CD4-positive, CD25-positive, alpha-beta regulatory T cell (primary cell): ENCODE data around the gene AAK1. TPM values are rescaled to one million over a fixed set of nuclear protein-coding genes. Genes with fewer than 3 reads are reported as not detected.
"Not testable (repeated sequence)": the region's sequence is repeated elsewhere in the genome, so short reads cannot be mapped to it uniquely, and the experiment has no call there.

Experiments
- ATAC-seq, 2 donors: fragments of 150-1000 bp; cut with Tn5 transposase; one replicate each; pipeline ENCODE4 v1.10.0; 2021; ENCODE audit warnings: low read depth in 2 of 2, moderate number of reproducible peaks in 2 of 2, moderate library complexity in 1 of 2
- DNase-seq, 3 donors: peaks; one replicate each; pipeline versions ENCODE4 v3.0.0 to v3.0.0-alpha.2; 2012 to 2022; ENCODE audit warnings: mixed read lengths in 1 of 3
- H3K27ac ChIP-seq: one replicate; pipeline ENCODE4 v1.7.0; 2013; ENCODE audit warnings: mild to moderate bottlenecking, low read length; ENCODE audit not compliant: insufficient read depth, poor library complexity, severe bottlenecking
- H3K27me3 ChIP-seq: one replicate; pipeline ENCODE4 v1.7.0; 2013; ENCODE audit warnings: low read length; ENCODE audit not compliant: control insufficient read depth, insufficient read depth
- H3K36me3 ChIP-seq: one replicate; pipeline ENCODE4 v1.7.0; 2013; ENCODE audit warnings: mild to moderate bottlenecking, low read length, moderate library complexity; ENCODE audit not compliant: control insufficient read depth, insufficient read depth
- H3K4me1 ChIP-seq: 2 replicates; pipeline ENCODE4 v1.7.0; 2013; ENCODE audit warnings: mild to moderate bottlenecking, low read length; ENCODE audit not compliant: insufficient read depth, control insufficient read depth, poor library complexity, severe bottlenecking
- H3K4me3 ChIP-seq: one replicate; pipeline ENCODE4 v1.7.0; 2013; ENCODE audit warnings: low read depth, mild to moderate bottlenecking, low read length, moderate library complexity
- H3K9me3 ChIP-seq, 2 experiments: 1 replicate in 1 of 2; 2 replicates in 1 of 2; pipeline ENCODE4 v1.7.0; 2013; ENCODE audit warnings: low read length in 2 of 2, mild to moderate bottlenecking in 1 of 2, moderate library complexity in 1 of 2; ENCODE audit not compliant: control insufficient read depth in 2 of 2
- H3K27ac Mint-ChIP-seq, 3 donors: one replicate each; pipeline ENCODE4 v1.8.0; 2020 to 2022; ENCODE audit warnings: mild to moderate bottlenecking in 3 of 3, mixed read lengths in 3 of 3, moderate library complexity in 2 of 3
- H3K27me3 Mint-ChIP-seq: one replicate; pipeline ENCODE4 v1.8.0; 2022; ENCODE audit warnings: mild to moderate bottlenecking, mixed read lengths
- H3K36me3 Mint-ChIP-seq: one replicate; pipeline ENCODE4 v1.8.0; 2020; ENCODE audit warnings: mixed read lengths
- H3K4me1 Mint-ChIP-seq, 4 donors: one replicate each; pipeline ENCODE4 v1.8.0; 2020 to 2022; ENCODE audit warnings: mixed read lengths in 4 of 4, mild to moderate bottlenecking in 1 of 4
- H3K4me3 Mint-ChIP-seq, 4 donors: one replicate each; pipeline ENCODE4 v1.8.0; 2020 to 2022; ENCODE audit warnings: mild to moderate bottlenecking in 4 of 4, mixed read lengths in 4 of 4, moderate library complexity in 3 of 4
- H3K9me3 Mint-ChIP-seq, 7 donors: one replicate each; pipeline ENCODE4 v1.8.0; 2020 to 2022; ENCODE audit warnings: mixed read lengths in 7 of 7, mild to moderate bottlenecking in 3 of 7, moderate library complexity in 2 of 7
- polyA plus RNA-seq, 4 donors: library from polyadenylated mRNA; unstranded; fragments of 300-500 nt; fragmentation: Illumina TruSeq; gene quantifications; one replicate each; pipeline ENCODE4 v1.2.3, GENCODE V29; 2021
- total RNA-seq: library from RNA; stranded (reverse); gene quantifications from one replicate; pipeline ENCODE4 v1.2.3, GENCODE V29; 2022

The AAK1 gene
- total and polyA plus RNA-seq, 5 donors from 2014 or later, result 70.7 to 258 (median 73.7) TPM

DNA sequence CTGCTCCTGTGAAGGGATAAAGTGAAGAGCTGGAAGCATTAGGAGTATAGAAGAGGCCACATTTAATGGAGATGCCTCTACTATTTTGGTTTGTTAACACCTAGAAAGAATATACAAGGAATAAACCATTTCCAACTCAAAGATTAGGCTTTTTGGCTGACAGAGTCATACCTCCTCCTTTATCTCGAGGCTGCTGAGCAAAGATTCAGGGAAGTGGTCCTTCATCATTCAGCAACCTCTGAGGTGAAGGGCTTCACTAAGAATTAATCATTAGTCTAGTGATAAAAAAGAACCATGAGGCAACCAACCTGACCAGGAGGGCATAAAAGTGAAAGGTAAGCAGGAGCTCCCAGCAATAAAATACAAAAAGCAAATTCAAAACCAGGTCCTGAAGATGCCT, 25.8 kb downstream of the AAK1 start:
- H3K4me3 ChIP-seq, result peak overlapping the region; percentile 42
- H3K36me3 ChIP-seq, result peaks cover 32% of the 10 kb centered on the region
- ATAC-seq, result no peak
- peaks cover 0 to 2% (median 0%) of the 10 kb centered on the region in 7 donors for H3K9me3 Mint-ChIP-seq
- H3K27me3 Mint-ChIP-seq, result no peaks in the 10 kb centered on the region
- H3K27me3 ChIP-seq, result no peaks in the 10 kb centered on the region
- H3K9me3 ChIP-seq, result no peaks in the 10 kb centered on the region
- peaks cover 91% of the 10 kb centered on the region for H3K4me1 ChIP-seq
- no peak overlapping the region for H3K27ac Mint-ChIP-seq
- peaks cover 17 to 35% (median 34%) of the 10 kb centered on the region in 4 donors for H3K4me1 Mint-ChIP-seq
- H3K27ac ChIP-seq, result no peak overlapping the region
- no peak for DNase-seq
- H3K36me3 Mint-ChIP-seq, result peaks cover 30% of the 10 kb centered on the region
- no peak overlapping the region for H3K4me3 Mint-ChIP-seq

DNA sequence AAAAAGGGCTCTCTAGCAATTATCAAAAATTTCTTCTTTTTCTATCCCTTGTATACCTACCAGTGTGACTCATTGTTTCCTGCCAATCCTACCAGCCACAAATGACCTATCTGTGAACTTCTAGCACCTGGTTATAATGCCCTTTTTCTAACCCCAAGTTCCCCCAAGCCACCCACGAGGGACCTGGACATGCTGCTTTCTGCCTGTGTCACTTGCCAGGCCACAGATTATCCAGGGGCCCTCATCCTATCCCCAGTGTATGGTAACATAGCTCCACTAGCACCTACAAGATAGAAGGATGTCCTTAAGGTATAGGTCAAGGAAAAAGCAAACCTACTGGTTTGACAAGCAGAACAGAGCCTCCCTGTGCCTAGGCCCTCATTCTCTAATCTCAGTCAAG, 26.8 kb downstream of the AAK1 start:
- peaks cover 0 to 2% (median 0%) of the 10 kb centered on the region in 7 donors for H3K9me3 Mint-ChIP-seq
- peak overlapping the region; percentile 20 to 72 (median 68) for H3K27ac Mint-ChIP-seq
- H3K27me3 Mint-ChIP-seq, result no peaks in the 10 kb centered on the region
- ATAC-seq (peak; percentile 72 to 75), DNase-seq (peak in 1 of 3 donors; percentile 51)
- Histone ChIP-seq H3K36me3 (peaks cover 37% of the 10 kb centered on the region), H3K27me3 (no peaks in the 10 kb centered on the region), H3K27ac (peak overlapping the region; percentile 48), H3K4me3 (peak overlapping the region; percentile 42), H3K9me3 (no peaks in the 10 kb centered on the region), H3K4me1 (peaks cover 94% of the 10 kb centered on the region)
- H3K36me3 Mint-ChIP-seq, result peaks cover 36% of the 10 kb centered on the region
- peaks cover 23 to 44% (median 40%) of the 10 kb centered on the region in 4 donors for H3K4me1 Mint-ChIP-seq
- peak overlapping the region in 3 of 4 donors; percentile 29 to 54 (median 45) for H3K4me3 Mint-ChIP-seq

DNA sequence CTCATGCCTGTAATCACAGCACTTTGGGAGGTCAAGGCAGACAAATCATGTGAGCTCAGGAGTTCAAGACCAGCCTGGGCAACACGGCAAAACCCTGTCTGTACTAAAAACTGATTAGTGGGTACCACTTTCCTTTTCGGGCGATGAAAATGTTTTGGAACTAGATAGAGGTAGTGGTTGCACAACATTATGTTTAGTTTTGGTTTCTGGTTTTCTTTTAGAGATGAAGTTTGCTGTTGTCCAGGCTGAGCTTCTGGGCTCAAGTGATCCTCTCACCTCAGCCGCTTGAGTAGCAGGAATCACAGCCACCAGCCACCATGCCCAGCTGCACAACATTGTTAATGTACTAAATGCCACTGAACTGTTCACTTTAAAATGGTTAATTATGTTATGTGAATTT, 27.6 kb downstream of the AAK1 start:
- Mint-ChIP-seq H3K4me3 (peak overlapping the region in 1 of 4 donors; percentile 2), H3K27ac (peak overlapping the region; percentile 63 to 76 (median 72))
- no peaks in the 10 kb centered on the region for H3K27me3 ChIP-seq

DNA sequence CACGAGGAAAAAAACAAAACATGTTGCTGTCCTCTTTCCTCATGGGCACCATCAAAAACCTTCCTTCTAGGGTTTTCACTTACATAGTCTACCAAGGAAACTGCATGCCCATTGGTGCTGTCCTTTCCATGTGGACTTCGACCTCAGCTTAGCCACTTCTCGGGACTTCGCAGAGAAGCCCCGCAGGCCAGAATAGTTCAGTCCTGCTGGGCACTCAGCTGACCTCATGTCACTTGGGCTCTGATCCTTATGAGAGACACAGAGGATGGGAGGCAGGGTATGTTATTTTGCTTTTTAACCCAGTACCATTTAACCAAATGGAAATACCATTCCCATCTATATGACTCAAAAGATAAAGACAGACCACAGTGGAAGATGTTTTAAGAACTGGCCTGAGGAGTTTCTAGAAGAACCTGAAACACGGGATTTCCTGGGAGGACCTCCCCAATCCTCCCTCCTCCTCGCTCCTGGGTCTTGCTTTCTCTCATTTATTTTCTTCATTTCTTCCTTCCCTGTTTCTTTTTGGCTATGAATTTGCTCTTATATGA, 28.4 kb downstream of the AAK1 start:
- H3K36me3 Mint-ChIP-seq, result peaks cover 49% of the 10 kb centered on the region
- no peaks in the 10 kb centered on the region for H3K9me3 ChIP-seq
- peaks cover 26 to 60% (median 51%) of the 10 kb centered on the region in 4 donors for H3K4me1 Mint-ChIP-seq
- H3K36me3 ChIP-seq, result peaks cover 40% of the 10 kb centered on the region
- peaks cover 0 to 2% (median 0%) of the 10 kb centered on the region in 7 donors for H3K9me3 Mint-ChIP-seq
- no peak overlapping the region for H3K27ac ChIP-seq
- no peak for ATAC-seq
- no peaks in the 10 kb centered on the region for H3K27me3 ChIP-seq
- peaks cover 78% of the 10 kb centered on the region for H3K4me1 ChIP-seq
- peak overlapping the region; percentile 2 to 35 (median 17) for H3K4me3 Mint-ChIP-seq
- no peak for DNase-seq
- H3K4me3 ChIP-seq, result no peak overlapping the region
- peak overlapping the region; percentile 63 to 76 (median 72) for H3K27ac Mint-ChIP-seq
- no peaks in the 10 kb centered on the region for H3K27me3 Mint-ChIP-seq

More for the DNA sequence above, 27.6 kb downstream of the AAK1 start:
- Mint-ChIP-seq H3K4me1 (peaks cover 26 to 51% (median 45%) of the 10 kb centered on the region in 4 donors), H3K9me3 (peaks cover 0 to 2% (median 0%) of the 10 kb centered on the region in 7 donors), H3K27me3 (no peaks in the 10 kb centered on the region), H3K36me3 (peaks cover 41% of the 10 kb centered on the region)
- peak overlapping the region; percentile 10 for H3K27ac ChIP-seq
- ATAC-seq (no peak), DNase-seq (no peak)
- H3K9me3 ChIP-seq, result no peaks in the 10 kb centered on the region
- peaks cover 86% of the 10 kb centered on the region for H3K4me1 ChIP-seq
- H3K36me3 ChIP-seq, result peaks cover 38% of the 10 kb centered on the region
- H3K4me3 ChIP-seq, result peak overlapping the region; percentile 42

DNA sequence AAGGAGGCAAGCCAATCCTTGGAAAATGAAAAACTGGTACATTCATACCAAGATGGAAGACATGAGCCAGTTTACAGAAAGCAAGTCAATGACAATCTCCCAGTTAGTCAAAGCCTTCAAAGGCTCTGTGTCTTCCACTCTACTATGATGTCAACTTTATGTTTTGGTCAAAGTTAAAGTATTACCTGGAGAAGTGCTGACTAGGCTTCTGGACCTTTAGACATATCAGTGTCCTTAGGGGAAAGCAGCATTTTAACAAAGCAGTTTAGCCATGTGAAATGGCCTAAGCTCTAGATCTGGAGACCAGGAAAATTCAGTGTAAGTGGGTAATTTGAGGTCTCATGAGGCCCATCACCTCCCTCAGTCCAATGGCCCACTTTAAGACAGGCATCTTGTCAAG, 30.8 kb downstream of the AAK1 start:
- DNase-seq (no peak), ATAC-seq (no peak)
- peak overlapping the region in 1 of 3 donors; percentile 64 for H3K27ac Mint-ChIP-seq
- H3K9me3 Mint-ChIP-seq, result peaks cover 0 to 2% (median 0%) of the 10 kb centered on the region in 7 donors
- H3K4me1 ChIP-seq, result peaks cover 69% of the 10 kb centered on the region
- H3K4me1 Mint-ChIP-seq, result peaks cover 39 to 82% (median 65%) of the 10 kb centered on the region in 4 donors
- peaks cover 42% of the 10 kb centered on the region for H3K36me3 ChIP-seq
- H3K4me3 Mint-ChIP-seq, result peak overlapping the region in 1 of 4 donors; percentile 46
- no peak overlapping the region for H3K27ac ChIP-seq
- H3K36me3 Mint-ChIP-seq, result peaks cover 58% of the 10 kb centered on the region
- no peak overlapping the region for H3K4me3 ChIP-seq
- no peaks in the 10 kb centered on the region for H3K9me3 ChIP-seq
- H3K27me3 Mint-ChIP-seq, result no peaks in the 10 kb centered on the region
- no peaks in the 10 kb centered on the region for H3K27me3 ChIP-seq

DNA sequence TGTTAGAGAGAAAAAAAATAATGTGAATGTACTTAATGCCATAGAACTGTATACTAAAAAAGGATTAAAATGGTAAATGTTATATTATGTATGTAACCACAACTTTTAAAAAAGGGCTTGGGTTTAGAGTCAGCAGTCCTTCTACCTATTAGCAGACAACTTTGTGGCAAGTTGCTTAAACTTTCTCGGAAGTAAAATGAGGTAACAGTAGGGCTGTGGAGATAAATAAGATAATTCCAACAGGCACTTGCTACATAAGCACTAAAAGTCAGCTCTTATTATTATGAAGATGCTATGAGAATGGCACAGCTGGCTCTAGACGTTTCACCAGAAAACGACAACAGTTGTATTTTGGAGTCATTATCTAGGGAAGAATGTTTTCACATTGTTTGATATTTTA, 31.3 kb downstream of the AAK1 start:
- H3K27me3 Mint-ChIP-seq, result no peaks in the 10 kb centered on the region
- H3K4me1 Mint-ChIP-seq, result peaks cover 44 to 87% (median 70%) of the 10 kb centered on the region in 4 donors
- H3K4me3 Mint-ChIP-seq, result peak overlapping the region in 1 of 4 donors; percentile 60
- peaks cover 42% of the 10 kb centered on the region for H3K36me3 ChIP-seq
- ATAC-seq (no peak), DNase-seq (no peak)
- peaks cover 66% of the 10 kb centered on the region for H3K4me1 ChIP-seq
- peaks cover 63% of the 10 kb centered on the region for H3K36me3 Mint-ChIP-seq
- H3K4me3 ChIP-seq, result no peak overlapping the region
- H3K9me3 ChIP-seq, result no peaks in the 10 kb centered on the region
- no peak overlapping the region for H3K27ac ChIP-seq
- peaks cover 0 to 2% (median 0%) of the 10 kb centered on the region in 7 donors for H3K9me3 Mint-ChIP-seq
- H3K27ac Mint-ChIP-seq, result no peak overlapping the region
- no peaks in the 10 kb centered on the region for H3K27me3 ChIP-seq

DNA sequence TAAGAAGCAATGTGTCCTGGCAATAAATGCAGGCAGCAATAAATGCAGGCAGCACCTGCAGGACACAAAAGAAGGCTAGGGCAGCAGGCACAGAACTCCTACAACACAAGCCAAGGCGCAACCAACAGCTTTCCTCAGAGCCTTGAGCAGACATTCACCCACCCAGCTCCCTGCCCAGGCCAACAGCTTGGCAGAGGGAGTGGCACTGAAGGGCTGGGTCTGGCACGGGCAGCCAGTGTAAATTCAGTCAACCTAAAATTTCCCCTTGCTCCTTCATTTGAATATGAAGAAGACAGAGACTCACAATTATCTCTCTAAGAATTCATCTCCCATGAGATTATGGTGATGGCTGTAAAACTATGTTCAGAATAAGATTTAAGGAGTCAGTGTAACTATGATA, 35.4 kb downstream of the AAK1 start:
- no peak for DNase-seq
- no peaks in the 10 kb centered on the region for H3K27me3 Mint-ChIP-seq
- peak overlapping the region; percentile 47 to 81 (median 77) for H3K27ac Mint-ChIP-seq
- H3K27ac ChIP-seq, result no peak overlapping the region
- no peak for ATAC-seq
- H3K36me3 Mint-ChIP-seq, result peaks cover 59% of the 10 kb centered on the region
- no peaks in the 10 kb centered on the region for H3K9me3 ChIP-seq
- H3K36me3 ChIP-seq, result peaks cover 28% of the 10 kb centered on the region
- peaks cover 48% of the 10 kb centered on the region for H3K4me1 ChIP-seq
- no peak overlapping the region for H3K4me3 ChIP-seq
- H3K27me3 ChIP-seq, result no peaks in the 10 kb centered on the region
- H3K9me3 Mint-ChIP-seq, result peaks cover 0 to 5% (median 0%) of the 10 kb centered on the region in 7 donors
- peaks cover 57 to 96% (median 71%) of the 10 kb centered on the region in 4 donors for H3K4me1 Mint-ChIP-seq
- peak overlapping the region in 3 of 4 donors; percentile 6 to 54 (median 43) for H3K4me3 Mint-ChIP-seq

DNA sequence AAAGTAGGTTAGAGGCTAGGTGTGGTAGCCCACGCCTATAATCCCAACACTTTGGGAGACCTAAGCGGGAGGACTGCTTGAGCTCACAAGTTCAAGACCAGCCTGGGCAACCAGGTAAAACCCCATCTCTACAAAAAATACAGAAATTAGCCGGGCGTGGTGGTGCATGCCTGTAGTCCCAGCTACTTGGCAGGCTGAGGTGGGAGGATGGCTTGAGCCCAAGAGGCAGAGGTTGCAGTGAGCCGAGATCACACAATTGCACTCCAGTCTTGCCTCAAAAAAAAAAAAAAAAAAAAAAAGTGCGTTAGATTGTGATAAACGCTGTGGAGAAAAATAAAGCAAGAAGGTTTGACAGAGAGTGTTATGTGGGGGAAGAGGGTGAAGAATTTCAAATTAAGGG, 36.8 kb downstream of the AAK1 start:
- H3K27me3 Mint-ChIP-seq, H3K9me3 Mint-ChIP-seq, H3K9me3 ChIP-seq, DNase-seq, H3K4me3 Mint-ChIP-seq, H3K27ac ChIP-seq, H3K4me3 ChIP-seq, H3K27me3 ChIP-seq, ATAC-seq: not testable (repeated sequence)
- H3K36me3 Mint-ChIP-seq, result peaks cover 50% of the 10 kb centered on the region
- peak overlapping the region in 1 of 3 donors; percentile 22 for H3K27ac Mint-ChIP-seq
- H3K4me1 Mint-ChIP-seq, result peaks cover 60 to 96% (median 71%) of the 10 kb centered on the region in 4 donors
- Histone ChIP-seq H3K36me3 (peaks cover 21% of the 10 kb centered on the region), H3K4me1 (peaks cover 53% of the 10 kb centered on the region)
